GM12878 (cell line): ENCODE data around the gene KCNQ1. TPM values are rescaled to one million over a fixed set of nuclear protein-coding genes. Genes with fewer than 3 reads are reported as not detected.
A peak's percentile ranks its signal among the peaks of the same experiment; 100 is the strongest.

Source experiments
- ATAC-seq: fragments of 200-7000 bp; cut with Tn5 transposase; 3 replicates; pipeline ENCODE4 v1.9.1; 2020; ENCODE audit warnings: mild to moderate bottlenecking, moderate library complexity
- BruUV-seq: library from RNA; stranded (reverse); fragments of 400-500 nt; replicated peaks from 2 replicates; lab custom pipeline; 2021; lab: Mats Ljungman, UMichigan
- CTCF ChIA-PET: fragments of 300-600 bp; sonication (Branson Sonifier 250); formaldehyde crosslinking; extraction: SDS; loops from one replicate; lab custom pipeline; 2021; ENCODE audit warnings: inconsistent platforms; lab: Yijun Ruan, JAX
- POLR2A ChIA-PET: fragments of 350-600 bp; formaldehyde crosslinking; extraction: SDS; loops from one replicate; lab custom pipeline; 2021; ENCODE audit warnings: inconsistent platforms; lab: Charles Lee
- RAD21 ChIA-PET: fragments of 300-600 bp; sonication (Branson Sonifier 250); formaldehyde crosslinking; loops from one replicate; lab custom pipeline; 2023; ENCODE audit warnings: antibody characterized with exemption; ENCODE audit not compliant: unreplicated experiment; lab: Charles Lee
- SMC1A ChIA-PET: fragments of 300-600 bp; sonication (Branson Sonifier 250); formaldehyde crosslinking; loops from one replicate; lab custom pipeline; 2023; ENCODE audit not compliant: unreplicated experiment, uncharacterized antibody; lab: Charles Lee
- DNase-seq: peaks from one replicate; pipeline ENCODE4 v3.0.0-alpha.2; 2011; ENCODE audit warnings: low read depth, low spot score
- FAIRE-seq: peaks from 3 replicates; lab custom pipeline; 2011; peaks lifted over from hg19 to GRCh38; lab: Jason Lieb, UNC
- H2AFZ ChIP-seq: 2 replicates; pipeline ENCODE4 v1.6.0; 2011; ENCODE audit warnings: low read depth, low read length, control low read depth; ENCODE audit not compliant: control insufficient read depth
- H3K27ac ChIP-seq: 2 replicates; pipeline ENCODE4 v1.5.1; 2011; ENCODE audit warnings: control low read depth; ENCODE audit not compliant: control insufficient read depth, insufficient read depth
- H3K27me3 ChIP-seq, 2 experiments: replicated peaks in 1 of 2; 2 replicates each; pipeline versions ENCODE4 v1.6.0 to v1.6.1; 2011; ENCODE audit warnings: low read length in 1 of 2; ENCODE audit not compliant: control insufficient read depth in 2 of 2, insufficient read depth in 2 of 2
- H3K36me3 ChIP-seq, 2 experiments: 2 replicates each; pipeline ENCODE4 v1.5.1; 2011; ENCODE audit warnings: low read length in 1 of 2; ENCODE audit not compliant: control insufficient read depth in 2 of 2, insufficient read depth in 2 of 2
- H3K4me1 ChIP-seq: 2 replicates; pipeline ENCODE4 v1.6.1; 2011; ENCODE audit warnings: mild to moderate bottlenecking, low read length, moderate library complexity, mixed read lengths; ENCODE audit not compliant: control insufficient read depth, insufficient read depth
- H3K4me2 ChIP-seq: 2 replicates; pipeline ENCODE4 v1.6.0; 2011; ENCODE audit warnings: control low read depth; ENCODE audit not compliant: control insufficient read depth, insufficient read depth
- H3K4me3 ChIP-seq: fragments of 200-600 bp; sonication (generic); 2 replicates; pipeline ENCODE4 v1.5.1; 2016
- H3K79me2 ChIP-seq: 2 replicates; pipeline ENCODE4 v1.6.0; 2011; ENCODE audit warnings: low read length; ENCODE audit not compliant: control insufficient read depth, insufficient read depth
- H3K9ac ChIP-seq: 2 replicates; pipeline ENCODE4 v1.8.0; 2011; ENCODE audit warnings: low read length, control low read depth, mixed read lengths; ENCODE audit not compliant: control insufficient read depth, insufficient read depth
- H3K9me3 ChIP-seq: replicated peaks from 3 replicates; pipeline ENCODE4 v1.5.1; 2011; ENCODE audit warnings: mild to moderate bottlenecking, low read length; ENCODE audit not compliant: control insufficient read depth, insufficient read depth
- H4K20me1 ChIP-seq: 2 replicates; pipeline ENCODE4 v1.6.0; 2011; ENCODE audit not compliant: control insufficient read depth, insufficient read depth
- BRCA1 ChIP-seq: IDR thresholded peaks from 2 replicates; pipeline ENCODE4 v1.6.1; 2011; ENCODE audit warnings: low read depth, low read length, improper control_type of control experiment
- HCFC1 ChIP-seq: fragments of 150-350 bp; IDR thresholded peaks from 2 replicates; pipeline ENCODE4 v1.6.1; 2014; ENCODE audit warnings: low read length
- POLR2A ChIP-seq: IDR thresholded peaks from 2 replicates; pipeline ENCODE4 v1.6.1; 2011; ENCODE audit warnings: low read depth, mild to moderate bottlenecking, low read length
- SKIL ChIP-seq: fragments of 450-650 bp; IDR thresholded peaks from 2 replicates; pipeline ENCODE4 v1.6.1; 2017; ENCODE audit warnings: mild to moderate bottlenecking, low read depth, inconsistent platforms; ENCODE audit not compliant: poor library complexity, severe bottlenecking
- ZBTB40 ChIP-seq: fragments of 450-650 bp; IDR thresholded peaks from 2 replicates; pipeline ENCODE4 v1.6.1; 2016; ENCODE audit warnings: mild to moderate bottlenecking, moderate library complexity, borderline replicate concordance
- WGBS: methylation state at CpG from one replicate; pipeline ENCODE4 v1.1.6; 2016; ENCODE audit warnings: low lambda C conversion rate; ENCODE audit not compliant: insufficient replicate concordance, insufficient coverage; ENCODE audit errors: missing lambda C conversion rate; 5-methylcytosine and 5-hydroxymethylcytosine counted together
- in situ Hi-C: fragments of 300-500 bp; cut with MboI; formaldehyde crosslinking; loops from 9 replicates; pipeline ENCODE4 v1.14.3; 2018; ENCODE audit warnings: mixed read lengths
- intact Hi-C: fragments of 100-400 bp; cut with micrococcal nuclease; formaldehyde crosslinking; loops from one replicate; pipeline ENCODE4 v1.14.2; 2022; ENCODE audit not compliant: unreplicated experiment
- polyA plus RNA-seq, 11 experiments: library from polyadenylated mRNA; depleted of rRNA in 4 of 11; unstranded in 6 of 11; stranded (reverse) in 5 of 11; fragments of >200 nt; fragmentation: Nextera tagmentation in 4 of 11; fragmentation: Illumina TruSeq in 1 of 11; extraction: Ambion mirVana in 4 of 11; extraction: Trizol in 1 of 11; gene quantifications; 1 replicate in 1 of 11; 2 replicates in 10 of 11; pipeline versions ENCODE4 v1.2.1 to v1.2.3, GENCODE V29; 2011 to 2016; ENCODE audit warnings: inconsistent platforms in 2 of 11, missing spikeins in 2 of 11, low read depth in 1 of 11
- total RNA-seq, 4 experiments: library from RNA; depleted of rRNA in 3 of 4; stranded (reverse); fragments of >200 nt in 3 of 4; fragmentation: Illumina TruSeq in 1 of 4; extraction: Trizol in 1 of 4; gene quantifications; 2 replicates each; pipeline versions ENCODE4 v1.2.1 to v1.2.3, GENCODE V29; 2013 to 2021

KCNQ1 gene
- total and polyA plus RNA-seq, 10 of the 15 experiments (the other 5 are each of a cell fraction or from before 2014, with no cell fraction given) = 0.03 to 0.15 (median 0.12) TPM; not detected in 7

GRCh38 chr11:2536440-2536989, 91.7 kb downstream of the KCNQ1 start (continued):
- TF ChIP-seq SKIL = no peak
- no peak for TF ChIP-seq HCFC1
- no peak for TF ChIP-seq POLR2A
- no peak for TF ChIP-seq BRCA1

DNA sequence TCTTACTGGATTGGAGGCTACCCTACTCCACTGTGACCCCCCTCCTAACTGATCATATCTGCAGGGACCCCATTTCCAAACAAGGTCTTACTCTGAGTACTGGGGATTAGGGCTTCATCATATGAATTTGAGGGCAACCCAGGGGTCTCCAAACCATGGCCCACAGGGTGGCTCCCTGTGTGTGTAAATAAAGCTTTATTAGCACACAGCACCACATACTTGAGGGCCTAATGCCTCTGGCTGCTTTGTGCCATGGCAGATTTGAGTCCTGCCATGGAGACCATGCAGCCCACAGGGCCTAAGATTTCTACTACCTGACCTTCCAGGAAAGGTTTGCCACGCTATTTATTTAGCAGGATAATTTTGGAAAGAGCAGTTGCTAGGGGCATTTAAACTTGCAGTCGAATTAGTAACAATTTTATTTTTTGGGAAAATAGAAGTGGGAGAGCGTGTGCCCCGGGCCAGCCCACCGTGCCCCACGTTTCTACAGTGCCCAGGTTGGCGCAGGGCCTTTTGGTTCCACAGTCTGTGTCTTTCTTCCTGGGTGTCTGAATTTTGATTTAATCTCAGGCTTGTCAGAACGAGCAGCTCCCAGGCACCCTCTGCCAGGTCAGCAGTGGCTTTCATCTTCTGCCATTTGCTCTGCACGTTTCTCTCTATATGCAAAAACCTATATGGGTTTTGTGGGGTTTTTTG, 92.3 kb downstream of the KCNQ1 start:
- DNase-seq = no peak

More for the DNA sequence above, 92.3 kb downstream of the KCNQ1 start:
- Histone ChIP-seq H3K4me1 (peaks cover 8% of the 10 kb centered on the region), H3K27me3 (peaks cover 1 to 3% of the 10 kb centered on the region in 2 experiments; a peak in 1 of 4 replicates), H3K9me3 (no peaks in the 10 kb centered on the region), H3K9ac (no peak overlapping the region), H3K27ac (no peak overlapping the region), H3K36me3 (no peaks in the 10 kb centered on the region), H2AFZ (no peak overlapping the region), H3K79me2 (no peaks in the 10 kb centered on the region), H3K4me3 (no peak overlapping the region), H4K20me1 (peaks cover 4% of the 10 kb centered on the region; the same call in 1 of the 2 replicates), H3K4me2 (no peak overlapping the region)
- FAIRE-seq = no peak
- ATAC-seq = no peak
- in situ Hi-C loops (no loop called here), intact Hi-C loops (loop anchor here (10.0 kb wide), 1 partner anchor 342 kb away; no protein-coding TSS in a partner anchor)
- WGBS = 21% methylated on average over 9 of the region's 9 CpGs
- ChIA-PET POLR2A (no interaction called here), RAD21 (interaction anchor here (7.0 kb wide), 1 partner anchor 353 kb away, joined by 151 read pairs; no protein-coding TSS in a partner anchor), CTCF (no interaction called here), SMC1A (no interaction called here)
- BruUV-seq = no TSS peak
- no peak for TF ChIP-seq SKIL
- peak; percentile 46; the same call in 1 of the 2 replicates for TF ChIP-seq ZBTB40
